ENCODE measurements around the gene FBXO46.

DNA sequence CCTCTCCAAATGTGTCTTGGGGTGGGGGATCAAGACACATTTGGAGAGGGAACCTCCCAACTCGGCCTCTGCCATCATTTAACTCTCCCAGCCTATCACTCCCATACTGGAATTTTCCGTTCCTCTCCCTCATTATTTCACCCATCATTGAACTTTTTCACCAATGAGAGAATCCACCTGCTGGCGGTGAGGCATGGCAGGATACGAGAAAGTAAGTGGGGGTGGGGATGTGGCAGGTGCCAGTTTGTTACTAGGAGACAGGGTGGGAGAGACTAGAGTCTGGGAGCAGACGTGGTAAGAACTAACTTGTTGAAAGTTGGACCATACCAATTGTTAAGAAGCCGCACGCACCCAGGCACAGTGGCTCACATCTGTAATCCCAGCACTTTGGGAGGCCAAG lies 55.8 kb downstream of the FBXO46 start:
- TF ChIP-seq, protein P1, sequence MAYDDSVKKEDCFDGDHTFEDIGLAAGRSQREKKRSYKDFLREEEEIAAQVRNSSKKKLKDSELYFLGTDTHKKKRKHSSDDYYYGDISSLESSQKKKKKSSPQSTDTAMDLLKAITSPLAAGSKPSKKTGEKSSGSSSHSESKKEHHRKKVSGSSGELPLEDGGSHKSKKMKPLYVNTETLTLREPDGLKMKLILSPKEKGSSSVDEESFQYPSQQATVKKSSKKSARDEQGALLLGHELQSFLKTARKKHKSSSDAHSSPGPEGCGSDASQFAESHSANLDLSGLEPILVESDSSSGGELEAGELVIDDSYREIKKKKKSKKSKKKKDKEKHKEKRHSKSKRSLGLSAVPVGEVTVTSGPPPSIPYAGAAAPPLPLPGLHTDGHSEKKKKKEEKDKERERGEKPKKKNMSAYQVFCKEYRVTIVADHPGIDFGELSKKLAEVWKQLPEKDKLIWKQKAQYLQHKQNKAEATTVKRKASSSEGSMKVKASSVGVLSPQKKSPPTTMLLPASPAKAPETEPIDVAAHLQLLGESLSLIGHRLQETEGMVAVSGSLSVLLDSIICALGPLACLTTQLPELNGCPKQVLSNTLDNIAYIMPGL (CRISPR knock-in tag; IDR thresholded peaks at IDR 0.05; ENCODE audit: borderline replicate concordance): no peak
- TF ChIP-seq, protein P2, sequence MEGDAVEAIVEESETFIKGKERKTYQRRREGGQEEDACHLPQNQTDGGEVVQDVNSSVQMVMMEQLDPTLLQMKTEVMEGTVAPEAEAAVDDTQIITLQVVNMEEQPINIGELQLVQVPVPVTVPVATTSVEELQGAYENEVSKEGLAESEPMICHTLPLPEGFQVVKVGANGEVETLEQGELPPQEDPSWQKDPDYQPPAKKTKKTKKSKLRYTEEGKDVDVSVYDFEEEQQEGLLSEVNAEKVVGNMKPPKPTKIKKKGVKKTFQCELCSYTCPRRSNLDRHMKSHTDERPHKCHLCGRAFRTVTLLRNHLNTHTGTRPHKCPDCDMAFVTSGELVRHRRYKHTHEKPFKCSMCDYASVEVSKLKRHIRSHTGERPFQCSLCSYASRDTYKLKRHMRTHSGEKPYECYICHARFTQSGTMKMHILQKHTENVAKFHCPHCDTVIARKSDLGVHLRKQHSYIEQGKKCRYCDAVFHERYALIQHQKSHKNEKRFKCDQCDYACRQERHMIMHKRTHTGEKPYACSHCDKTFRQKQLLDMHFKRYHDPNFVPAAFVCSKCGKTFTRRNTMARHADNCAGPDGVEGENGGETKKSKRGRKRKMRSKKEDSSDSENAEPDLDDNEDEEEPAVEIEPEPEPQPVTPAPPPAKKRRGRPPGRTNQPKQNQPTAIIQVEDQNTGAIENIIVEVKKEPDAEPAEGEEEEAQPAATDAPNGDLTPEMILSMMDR (IDR thresholded peaks at IDR 0.05): no peak
- TF ChIP-seq POLR2A (IDR thresholded peaks at IDR 0.05; ENCODE audit: low read length) (no peak), MYC (IDR thresholded peaks at IDR 0.05; ENCODE audit: borderline replicate concordance, low read length) (no peak)
